NCI-H1436 (cell line): ENCODE measurements around the gene LAMTOR1.

Source experiments
- DNase-seq: peaks from one replicate; lab custom pipeline; 2025; lab: John Stamatoyannopoulos, UW

The LAMTOR1 gene

GRCh38 chr11:72119198-72119597, 16.1 kb upstream of the LAMTOR1 start:
- no peak for DNase-seq

- no peak for DNase-seq
Measured at GRCh38 chr11:72116019-72116755, 13.1 kb upstream of the LAMTOR1 start.

DNA sequence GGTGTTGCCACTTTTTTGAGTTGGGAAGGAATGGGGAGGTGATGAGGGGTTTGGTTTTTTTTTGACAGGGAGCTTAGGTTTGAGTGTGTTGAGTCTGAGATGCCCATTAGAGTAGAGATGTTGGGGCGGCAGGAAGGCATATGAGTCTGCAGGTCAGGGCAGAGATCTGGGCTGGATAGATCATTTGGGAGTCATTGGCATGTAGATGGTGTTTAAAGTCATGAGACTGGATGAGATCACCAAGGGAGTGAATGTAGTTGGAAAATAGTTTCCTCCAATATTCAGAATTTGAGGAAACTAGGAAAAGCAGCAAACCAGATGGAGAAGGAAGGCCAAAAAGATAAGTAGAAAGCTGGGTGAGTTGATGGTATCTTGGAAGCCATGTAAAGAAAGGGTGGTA, 11.5 kb upstream of the LAMTOR1 start:
- DNase-seq, result no peak

GRCh38 chr11:72112978-72113808, 10.1 kb upstream of the LAMTOR1 start:
- no peak for DNase-seq

- peak; percentile 99 for DNase-seq
Measured at GRCh38 chr11:72112143-72112977, 9.3 kb upstream of the LAMTOR1 start, which contains the start of gene ANAPC15. Gene ANAPC15, minus strand, starts transcription at chr11:72112695. Its CDS starts 1,419 bp downstream, at chr11:72111276.

GRCh38 chr11:72111300-72112142, 8.4 kb upstream of the LAMTOR1 start:
- no peak for DNase-seq

DNA sequence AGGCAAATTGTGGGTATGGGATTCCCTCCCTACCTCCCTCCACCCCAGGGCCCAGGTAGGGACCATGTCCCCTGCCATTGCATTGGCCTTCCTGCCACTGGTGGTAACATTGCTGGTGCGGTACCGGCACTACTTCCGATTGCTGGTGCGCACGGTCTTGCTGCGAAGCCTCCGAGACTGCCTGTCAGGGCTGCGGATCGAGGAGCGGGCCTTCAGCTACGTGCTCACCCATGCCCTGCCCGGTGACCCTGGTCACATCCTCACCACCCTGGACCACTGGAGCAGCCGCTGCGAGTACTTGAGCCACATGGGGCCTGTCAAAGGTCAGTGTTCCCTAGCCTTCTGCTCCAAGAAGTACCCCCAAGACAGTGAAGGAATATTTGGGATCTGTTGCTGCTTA, 2.8 kb upstream of the LAMTOR1 start, which contains the start of gene TOMT:
TOMT (plus strand) TSS at position 37 of the 400 bp plus-strand sequence; CDS start at position 65, 28 bp downstream.
- DNase-seq, result no peak

GRCh38 chr11:72103754-72104167, 664 bp upstream of the LAMTOR1 start:
- no peak for DNase-seq

GRCh38 chr11:72102631-72102945, 509 bp downstream of the LAMTOR1 start:
- no peak for DNase-seq

DNA sequence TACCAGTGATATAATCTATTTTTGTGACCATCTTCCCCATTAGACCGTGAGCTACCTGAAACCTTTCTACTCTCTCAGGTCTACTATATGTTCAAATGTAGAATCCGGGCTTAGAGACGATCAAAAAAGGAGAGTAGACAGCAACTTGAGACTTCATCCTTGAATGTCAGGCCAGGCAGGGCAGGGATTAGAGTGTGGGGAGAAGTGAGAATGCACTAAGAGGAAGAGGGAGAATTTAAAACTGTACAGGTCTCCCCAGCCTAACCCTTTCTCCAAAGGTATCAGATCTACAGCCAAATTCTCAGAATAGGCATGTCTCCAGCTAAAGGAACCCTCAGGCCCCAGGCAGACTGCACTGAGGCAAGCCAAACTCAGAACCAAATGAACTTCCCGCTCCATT, 935 bp downstream of the LAMTOR1 start:
- DNase-seq, result no peak

DNA sequence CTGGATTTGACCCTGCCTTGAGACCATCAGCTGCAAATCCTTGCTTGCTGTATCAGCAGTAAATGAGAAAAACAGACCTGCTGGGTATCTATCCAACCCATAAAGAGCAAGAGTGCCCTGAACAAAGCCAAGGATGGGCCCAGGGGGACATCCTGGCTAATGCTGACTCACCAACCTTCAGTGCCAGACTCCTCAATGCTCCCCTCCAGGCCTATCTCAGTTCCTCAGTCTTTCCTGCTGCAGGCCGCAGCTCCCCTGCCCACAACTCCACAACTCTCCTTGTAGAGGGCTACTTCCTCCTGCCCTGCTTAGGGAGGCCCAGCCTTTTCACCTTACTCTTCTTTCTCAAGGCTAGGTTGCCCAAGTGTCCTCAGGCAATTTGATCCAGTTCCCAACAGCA, 2.6 kb downstream of the LAMTOR1 start:
- DNase-seq, result no peak

DNA sequence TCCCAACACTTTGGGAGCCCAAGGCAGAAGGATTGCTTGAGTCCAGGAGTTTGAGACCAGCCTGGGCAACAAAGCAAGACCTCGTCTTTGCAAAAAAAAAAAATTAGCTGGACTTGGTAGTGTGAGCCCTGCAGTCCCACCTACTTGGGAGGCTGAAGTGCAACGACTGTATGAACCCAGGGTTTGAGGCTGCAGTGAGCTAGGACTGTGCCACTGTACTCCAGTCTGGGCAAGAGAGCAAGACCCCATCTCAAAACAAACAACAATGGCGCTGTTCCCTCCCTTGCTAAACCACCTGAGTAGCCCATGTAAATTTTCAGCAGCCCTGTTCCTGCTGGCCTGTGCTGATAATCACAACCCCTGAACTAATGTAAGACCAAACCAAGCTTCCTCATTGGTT, 3.1 kb downstream of the LAMTOR1 start:
- DNase-seq, result no peak

GRCh38 chr11:72098741-72099140, 4.4 kb downstream of the LAMTOR1 start:
- no peak for DNase-seq

DNA sequence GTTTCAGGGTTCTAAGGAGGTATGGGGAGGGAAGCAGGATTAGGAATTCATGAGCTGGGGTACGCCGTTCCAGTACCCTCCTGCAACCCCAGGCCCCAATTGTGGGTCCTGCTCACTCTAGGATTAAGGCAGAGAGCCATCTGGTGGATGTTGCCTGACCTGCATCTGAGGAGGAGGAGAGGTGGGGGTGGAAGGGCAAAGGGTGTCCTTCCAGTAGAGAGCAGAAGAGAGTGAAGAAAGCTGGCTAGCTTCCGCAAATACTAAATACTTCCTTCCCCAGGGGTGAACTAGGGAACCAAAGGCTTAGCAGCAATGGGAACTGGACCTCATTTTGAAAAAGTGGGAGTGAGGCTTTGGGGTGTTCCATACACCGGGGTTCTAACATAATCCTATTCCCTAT, 11.8 kb downstream of the LAMTOR1 start:
- DNase-seq, result peak; percentile 54

DNA sequence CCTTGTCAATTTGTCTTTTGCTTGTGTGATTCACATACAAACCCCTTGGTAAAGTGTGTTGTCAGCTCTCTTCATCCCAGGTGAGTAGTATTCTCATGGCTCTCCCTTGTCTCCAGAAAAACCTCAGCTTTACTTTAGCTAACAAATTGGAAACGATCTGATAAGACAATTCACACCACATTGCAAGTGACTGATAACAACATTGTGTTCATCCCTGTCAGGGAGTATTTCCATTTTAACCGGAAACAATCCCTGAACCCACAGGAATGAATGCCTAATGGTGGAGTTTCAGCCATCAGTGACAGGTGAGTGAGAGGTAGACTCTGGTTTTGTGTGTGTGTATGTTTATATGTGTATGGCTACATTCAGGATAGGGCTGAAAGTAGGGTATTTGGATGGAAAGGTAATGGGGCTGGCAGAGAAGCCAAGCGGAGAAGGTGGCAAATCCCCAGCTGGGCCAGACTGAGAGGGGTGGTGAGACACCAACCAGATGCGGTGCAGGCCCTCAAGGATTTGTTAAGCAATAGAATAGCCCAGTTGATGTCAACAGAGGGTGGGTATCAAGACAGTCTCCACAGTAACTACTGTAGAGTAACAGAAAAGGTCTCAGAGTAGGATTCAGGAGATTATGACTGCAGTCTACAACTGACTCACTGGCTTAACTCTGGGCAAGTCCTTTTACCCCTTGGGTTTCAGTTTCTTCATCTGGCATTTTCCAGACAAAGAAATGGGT, 14.9 kb downstream of the LAMTOR1 start:
- DNase-seq, result no peak

- DNase-seq, result no peak
Measured at GRCh38 chr11:72085621-72086351, 17.3 kb downstream of the LAMTOR1 start.

DNA sequence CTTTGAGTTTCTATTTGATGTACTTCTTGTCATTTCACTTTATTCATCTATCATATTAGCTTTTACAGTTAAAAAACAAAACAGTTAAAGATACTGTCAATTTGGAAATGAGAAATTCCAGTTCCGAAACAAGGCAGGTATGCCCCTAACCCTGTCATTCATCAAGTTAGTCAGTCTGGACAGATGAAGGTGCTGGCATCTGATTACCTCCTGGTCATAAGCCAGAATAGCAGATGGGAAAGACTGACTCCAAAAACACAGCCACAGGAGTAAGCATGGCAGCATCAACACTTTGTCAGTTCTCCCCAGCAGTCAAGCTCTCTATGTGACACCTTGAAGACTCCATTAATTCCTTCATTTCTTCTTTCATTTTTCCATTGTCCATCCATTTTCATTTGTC, 18.1 kb downstream of the LAMTOR1 start:
- DNase-seq, result no peak

GRCh38 chr11:72084076-72084475, 19.0 kb downstream of the LAMTOR1 start:
- DNase-seq, result no peak

DNA sequence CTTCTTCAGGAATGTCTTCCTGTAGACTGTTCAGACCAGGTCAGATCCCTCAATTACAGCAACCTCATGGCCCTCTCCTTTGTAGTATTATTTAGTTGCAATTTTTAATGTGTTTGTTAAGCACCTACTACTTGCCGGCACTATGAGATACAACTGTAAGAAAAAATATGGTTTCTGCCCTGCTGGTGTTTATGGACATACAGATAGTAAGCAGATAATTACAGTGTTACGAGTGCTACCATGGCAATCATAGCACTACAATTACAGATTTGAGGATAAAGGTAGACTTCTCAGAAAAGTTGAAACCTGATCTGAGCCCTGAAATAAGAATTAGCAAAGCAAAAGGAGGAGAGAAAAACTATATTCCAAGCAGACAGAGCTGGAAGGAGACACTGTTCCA, 19.7 kb downstream of the LAMTOR1 start:
- DNase-seq, result no peak

DNA sequence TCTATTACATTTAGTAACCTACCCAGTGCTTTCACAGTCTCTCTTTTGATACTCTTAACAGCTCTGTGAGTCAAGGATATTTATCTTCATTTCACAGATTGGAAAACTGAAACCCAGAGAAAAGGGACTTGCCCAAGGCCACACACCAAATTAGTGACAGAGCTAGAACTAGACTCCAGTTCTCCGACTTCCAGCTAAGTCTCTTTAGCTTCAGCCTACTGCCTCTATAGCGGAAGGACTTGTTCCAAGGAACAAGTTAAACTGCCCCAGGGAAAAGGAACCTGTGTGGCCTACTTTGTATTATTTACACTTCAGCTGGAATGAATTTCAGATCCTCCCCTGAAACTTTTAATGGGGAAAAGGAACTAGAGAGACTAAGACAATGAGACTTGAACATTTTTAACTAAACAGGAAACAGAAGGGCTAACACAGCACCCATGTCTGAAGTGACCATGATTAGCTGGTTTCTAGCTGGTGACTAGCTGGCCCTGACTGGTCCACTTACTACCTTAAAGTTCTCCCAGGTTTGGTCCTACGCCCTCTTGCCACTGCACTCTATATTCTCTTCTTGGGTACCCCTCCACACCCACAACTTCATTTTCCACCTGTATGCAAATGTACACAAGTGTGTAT, 21.2 kb downstream of the LAMTOR1 start:
- DNase-seq, result peak; percentile 14
